Superior temporal gyrus (tissue), 1 donor: ENCODE data around the gene RCAN2.
"Not testable (repeated sequence)": the region's sequence is repeated elsewhere in the genome, so short reads cannot be mapped to it uniquely, and the experiment has no call there.

ENCODE experiments used
- DNase-seq: peaks from one replicate; pipeline ENCODE4 v3.0.0-alpha.2; 2016; ENCODE audit errors: extremely low spot score

The RCAN2 gene

DNA sequence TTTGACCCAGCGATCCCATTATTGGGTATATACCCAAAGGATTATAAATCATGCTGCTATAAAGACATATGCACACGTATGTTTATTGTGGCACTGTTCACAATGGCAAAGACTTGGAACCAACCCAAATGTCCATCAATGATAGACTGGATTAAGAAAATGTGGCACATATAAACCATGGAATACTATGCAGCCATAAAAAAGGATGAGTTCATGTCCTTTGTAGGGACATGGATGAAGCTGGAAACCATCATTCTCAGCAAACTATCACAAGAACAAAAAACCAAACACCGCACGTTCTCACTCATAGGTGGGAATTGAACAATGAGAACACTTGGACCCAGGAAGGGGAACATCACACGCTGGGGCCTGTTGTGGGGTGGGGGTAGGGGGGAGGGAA lies 103.5 kb downstream of the RCAN2 start:
- not testable (repeated sequence) for DNase-seq

DNA sequence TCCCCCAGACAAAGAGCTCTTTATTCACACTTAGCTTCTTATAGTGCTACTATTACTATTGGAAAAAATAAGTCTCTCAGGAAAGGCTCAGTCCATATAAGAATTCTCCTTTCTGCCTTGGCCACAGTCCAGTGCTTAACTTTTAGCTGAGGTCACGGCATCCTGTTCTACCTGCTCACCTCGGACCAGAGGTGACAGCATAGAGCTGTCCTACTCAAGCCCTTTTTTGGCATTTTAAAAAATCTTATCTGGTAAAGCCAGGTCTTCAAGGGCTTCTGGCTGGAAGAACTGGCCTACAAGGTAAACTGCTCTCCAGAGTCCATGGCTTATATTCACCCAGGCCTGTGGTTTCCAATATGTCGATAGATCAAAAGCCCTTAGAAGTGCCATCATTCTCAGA lies 109.7 kb downstream of the RCAN2 start:
- no peak for DNase-seq

DNA sequence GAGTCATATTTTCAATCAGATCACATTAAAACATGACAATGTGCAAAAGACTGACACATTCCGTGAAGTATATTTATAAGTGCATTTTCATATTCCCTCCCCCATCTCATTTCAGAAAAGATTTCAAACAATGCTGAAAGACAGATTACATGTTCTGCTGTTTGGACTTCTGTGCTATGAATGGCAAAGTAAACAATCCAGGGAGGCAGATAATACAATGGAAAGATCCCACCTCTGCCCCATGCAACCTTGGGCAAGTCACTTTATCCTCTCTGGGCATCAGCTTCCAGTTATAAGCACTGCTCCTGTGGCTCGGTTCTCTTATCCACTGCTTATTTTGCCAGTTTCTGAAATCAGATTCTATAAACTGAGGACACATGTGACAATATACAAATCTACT lies 110.2 kb downstream of the RCAN2 start:
- no peak for DNase-seq

DNA sequence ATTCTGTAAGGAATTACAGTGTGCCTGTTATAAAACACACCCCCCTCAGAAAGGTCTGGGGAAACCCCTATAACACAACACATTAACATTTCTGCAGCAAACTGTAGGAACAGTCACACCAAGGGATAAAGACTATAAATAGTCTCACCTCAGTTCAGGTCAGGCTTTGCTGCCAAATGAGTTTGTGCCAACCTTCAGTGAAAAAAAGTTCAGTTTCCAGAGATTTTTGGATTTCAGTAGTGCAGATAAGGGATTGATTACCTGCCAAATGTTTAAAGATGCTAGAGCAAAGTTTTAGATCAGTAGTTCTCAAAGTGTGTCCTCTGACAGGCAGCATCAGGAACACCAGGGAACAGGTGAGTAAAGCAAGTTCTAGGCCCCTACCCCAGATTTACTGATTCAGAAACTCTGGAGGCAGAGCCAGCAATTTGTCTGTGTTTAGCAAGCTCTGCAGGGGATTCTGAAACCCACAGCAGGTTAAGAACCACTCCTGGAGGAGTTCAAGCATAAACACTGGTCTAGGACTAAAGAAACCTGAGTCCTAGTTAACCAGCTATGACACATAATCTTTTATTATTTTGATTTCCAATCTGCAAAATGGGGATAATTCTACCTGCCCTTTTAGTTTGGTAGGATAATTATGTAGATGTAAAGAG lies 111.0 kb downstream of the RCAN2 start:
- no peak for DNase-seq

DNA sequence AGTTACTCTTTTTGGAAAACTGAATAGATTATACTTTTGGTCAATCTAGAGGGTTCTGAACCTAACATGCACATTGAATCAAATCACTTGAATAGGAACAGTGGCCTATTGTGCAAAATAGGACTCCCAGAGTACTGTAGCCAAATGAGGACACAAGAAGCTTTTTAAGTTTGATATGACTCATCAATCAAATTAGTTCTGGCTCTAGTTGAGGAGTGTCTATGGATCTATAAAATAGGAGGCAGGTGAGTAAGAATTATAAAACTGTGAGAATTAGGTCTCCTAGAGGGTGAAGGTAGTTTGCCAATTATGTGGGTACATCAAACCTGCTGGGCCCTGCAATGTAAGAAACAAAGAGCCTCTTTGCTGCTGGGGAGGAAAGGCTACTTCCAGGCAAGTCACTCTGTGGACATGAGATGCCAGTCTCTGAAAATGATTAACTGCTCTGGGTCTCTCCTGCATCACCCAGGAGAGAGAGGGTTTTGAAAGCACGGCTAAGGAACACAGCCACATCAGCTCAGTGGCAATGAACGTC lies 112.3 kb downstream of the RCAN2 start:
- peak; percentile 84 for DNase-seq

DNA sequence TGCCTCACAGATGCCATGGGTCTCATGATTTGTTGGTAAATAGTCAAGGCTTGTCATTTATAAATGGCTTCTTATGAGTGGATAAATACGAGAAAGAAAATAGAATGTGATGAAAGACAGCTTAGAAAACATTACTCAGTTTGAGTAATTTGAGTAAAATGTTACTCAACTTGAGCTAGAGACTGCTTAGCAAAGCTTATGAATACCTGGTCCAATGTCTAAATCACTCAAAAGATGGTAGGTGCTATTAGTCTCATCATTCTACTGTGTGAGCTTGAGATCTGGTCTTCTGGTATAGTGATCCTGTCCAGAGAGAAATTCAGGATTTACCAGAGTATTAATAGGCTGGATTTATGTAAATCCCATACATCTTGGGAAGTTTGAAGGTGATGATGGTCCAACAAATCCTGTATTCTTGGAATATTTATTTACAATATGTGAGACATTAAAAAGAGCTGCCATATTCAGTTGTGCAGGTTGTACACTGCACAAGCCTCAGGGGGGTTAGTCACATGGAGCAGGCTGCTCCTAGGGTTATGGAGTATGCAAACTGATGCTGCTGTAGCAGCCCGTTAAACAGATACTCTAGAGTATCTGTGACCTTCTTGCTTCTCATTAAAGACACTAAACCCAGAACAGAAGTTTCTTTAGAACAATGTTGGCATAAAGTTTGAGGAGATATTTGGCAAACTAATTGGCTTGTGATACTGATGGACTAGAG lies 112.9 kb downstream of the RCAN2 start:
- DNase-seq, result no peak

DNA sequence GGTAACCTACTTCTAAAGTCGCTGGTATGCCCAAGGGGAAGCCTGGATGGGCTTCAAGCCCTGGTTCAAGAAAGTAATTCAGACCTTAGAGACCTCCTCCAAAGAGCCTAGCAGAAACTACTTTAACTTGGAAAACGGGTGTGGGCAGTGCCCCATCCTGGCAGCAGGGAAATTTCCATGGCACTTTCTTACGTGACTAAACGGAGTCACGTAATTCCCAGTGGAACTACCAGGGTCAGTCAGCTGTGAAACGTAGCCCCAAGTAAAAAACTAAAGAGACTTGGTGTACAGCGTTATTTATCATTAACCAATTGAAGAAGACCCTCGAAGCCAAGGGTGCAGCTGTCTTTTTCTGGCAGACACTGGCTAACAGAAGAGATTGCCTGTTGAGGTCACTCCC lies 114.0 kb downstream of the RCAN2 start:
- DNase-seq, result no peak

DNA sequence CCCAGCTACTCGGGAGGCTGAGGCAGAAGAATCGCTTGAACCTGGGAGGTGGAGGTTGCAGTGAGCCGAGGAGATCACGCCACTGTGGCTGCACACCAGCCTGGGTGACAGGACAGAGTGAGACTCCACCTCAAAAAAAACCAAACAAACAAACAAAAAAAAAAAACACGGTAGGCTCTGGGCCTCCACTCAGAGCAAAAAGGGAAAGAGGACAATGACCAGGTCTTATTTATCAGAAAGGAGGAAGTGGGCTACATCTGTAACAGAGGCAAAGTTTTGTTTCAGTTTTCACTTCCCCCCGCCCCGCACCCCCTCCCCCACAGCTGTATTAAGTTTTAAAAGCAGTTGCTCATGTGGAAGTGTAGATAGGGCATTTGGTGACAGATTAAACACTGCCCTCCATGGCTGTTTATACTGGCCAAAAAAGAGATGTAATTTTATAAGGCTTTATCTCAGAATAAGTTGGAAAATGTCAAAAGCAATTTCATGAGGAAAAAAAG lies 114.6 kb downstream of the RCAN2 start:
- DNase-seq, result no peak

DNA sequence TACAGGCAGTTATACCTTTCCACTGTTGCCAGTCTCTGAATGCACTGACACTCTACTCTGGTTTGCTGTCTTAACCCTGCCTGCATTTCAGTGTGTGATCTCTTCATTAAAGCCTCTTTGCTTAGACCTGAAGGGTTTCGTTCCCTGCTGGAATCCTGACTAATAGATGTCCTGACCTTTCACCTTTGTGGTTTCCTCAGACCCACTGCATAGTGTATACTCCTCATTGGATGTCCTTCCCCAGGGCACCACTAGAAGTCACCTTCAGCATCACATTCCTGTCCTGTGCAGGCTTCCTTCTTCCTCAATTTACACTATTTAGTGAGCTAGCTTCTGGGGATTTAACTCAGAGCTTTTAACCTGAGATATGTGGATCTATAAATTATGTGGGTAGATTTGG lies 120.6 kb downstream of the RCAN2 start:
- DNase-seq, result no peak

DNA sequence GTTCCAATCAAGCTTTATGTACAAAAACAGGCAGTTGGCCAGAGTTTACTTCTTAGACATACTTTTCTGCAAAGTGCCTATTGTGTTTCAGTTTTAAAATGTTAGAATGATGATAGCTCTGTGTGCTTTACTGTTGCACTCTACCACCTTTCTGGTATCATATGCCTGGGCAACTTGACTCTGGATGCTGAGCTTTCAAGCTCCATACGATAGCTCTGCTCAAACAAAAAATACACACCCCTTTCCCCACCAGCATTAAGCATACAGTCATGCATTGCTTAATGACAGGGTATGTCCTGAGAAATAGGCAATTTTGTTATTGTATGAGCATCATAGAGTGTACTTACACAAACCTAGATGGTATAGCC lies 123.1 kb downstream of the RCAN2 start:
- no peak for DNase-seq

DNA sequence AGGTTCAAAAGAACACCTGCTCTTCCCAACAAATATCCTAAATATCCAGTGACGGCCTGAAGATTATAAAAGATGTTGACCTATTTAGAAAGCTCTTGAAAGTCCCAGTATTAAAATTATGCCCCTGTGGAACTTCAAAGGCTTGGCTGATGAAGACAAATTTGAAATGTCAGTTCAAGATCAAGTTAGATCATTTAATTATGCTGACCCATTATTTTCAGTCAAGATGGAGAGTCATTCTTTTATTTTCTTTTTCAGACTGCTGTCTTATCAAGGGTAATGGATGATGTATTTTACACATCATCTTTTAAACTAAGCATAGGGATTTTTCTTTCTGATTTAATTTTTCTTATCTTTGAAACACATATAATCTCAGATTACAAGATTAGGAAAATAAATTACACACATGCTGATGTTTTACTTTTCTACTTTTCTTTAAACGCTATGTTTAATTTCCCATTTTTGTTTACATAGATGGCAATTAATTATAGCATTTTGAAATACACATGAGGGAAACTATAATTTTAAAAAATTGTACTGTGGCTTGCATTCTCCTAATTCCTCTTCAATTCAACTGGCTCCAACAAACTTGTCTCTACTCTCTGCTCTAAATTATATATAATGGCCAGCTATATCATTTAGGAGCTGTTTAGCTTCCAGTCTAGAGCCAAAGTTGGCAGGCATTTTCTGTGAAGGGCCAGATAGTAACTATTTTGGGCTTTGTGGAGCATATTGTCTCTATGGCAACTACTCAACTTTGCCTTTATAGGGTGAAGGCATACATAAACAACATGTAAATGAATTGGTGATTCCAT lies 123.7 kb downstream of the RCAN2 start:
- DNase-seq, result no peak

DNA sequence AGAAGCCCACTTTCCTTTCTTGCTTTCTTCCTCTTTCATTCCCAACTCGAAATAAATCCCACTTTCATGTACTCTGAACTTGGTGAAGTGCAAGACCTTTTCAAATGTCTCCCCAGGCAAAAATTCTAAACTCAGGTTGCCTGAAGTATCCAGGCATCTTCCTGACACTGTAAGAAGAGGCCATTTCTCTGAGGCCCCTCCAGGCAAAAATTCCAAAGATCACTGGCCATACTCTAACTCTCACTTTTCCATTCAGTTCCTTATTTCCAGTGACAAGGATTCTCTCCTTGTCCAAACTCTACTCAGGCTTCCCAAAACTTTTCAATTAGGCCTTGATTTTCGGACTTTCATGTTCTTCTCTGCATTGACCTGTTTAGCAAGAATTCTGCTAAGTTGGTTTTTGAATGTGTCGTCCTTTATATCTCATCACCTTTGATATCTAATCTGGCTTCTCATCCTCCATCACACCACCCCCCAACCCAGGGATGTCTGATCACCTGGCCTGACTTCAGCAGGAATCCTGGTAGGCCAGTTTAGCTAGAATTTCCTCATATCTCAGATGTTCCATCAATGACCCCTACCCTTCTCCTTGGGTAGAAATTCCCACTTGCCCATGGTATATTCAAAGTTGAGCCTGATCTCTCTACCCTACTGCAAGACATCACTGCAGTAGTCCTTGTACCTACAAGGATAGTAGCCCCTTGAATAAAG lies 124.9 kb downstream of the RCAN2 start:
- no peak for DNase-seq

DNA sequence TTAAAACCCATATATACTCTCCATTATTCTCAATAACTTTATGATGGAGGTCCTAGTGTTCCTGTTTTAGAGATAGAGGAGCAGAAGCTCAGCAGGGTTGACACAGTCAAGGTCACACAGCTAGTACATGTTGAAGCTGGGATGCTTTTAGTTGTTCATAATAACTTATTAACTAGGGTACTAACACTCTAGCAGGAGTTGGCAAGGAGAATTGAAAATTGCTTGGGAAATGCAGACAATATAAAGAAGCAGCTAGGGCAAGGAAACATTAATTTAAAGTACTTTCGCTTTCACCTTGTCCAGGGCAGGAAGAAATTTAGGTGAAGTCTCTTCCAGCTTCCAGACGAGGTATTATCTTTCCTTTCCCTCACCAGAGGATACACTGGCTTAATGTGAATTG lies 133.7 kb downstream of the RCAN2 start:
- no peak for DNase-seq

DNA sequence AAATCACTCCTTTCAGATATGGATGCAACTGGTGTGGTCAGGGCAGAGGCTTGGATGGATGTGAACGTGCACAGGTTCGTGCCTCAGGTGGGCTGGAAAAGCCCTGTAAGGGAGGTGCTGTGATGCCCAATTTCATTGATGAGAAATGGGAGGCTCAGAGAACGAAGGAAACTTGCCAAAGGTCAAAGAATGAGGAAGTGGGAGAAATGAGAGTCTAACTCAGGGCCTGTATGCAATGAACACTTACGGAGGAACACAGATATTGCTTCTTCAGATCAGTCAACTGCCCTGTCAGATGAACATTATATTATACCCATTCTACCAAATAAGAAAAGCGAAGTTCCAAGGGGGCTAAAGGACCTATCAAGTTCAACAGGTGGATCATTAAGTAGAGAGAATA lies 134.7 kb downstream of the RCAN2 start:
- DNase-seq, result no peak

DNA sequence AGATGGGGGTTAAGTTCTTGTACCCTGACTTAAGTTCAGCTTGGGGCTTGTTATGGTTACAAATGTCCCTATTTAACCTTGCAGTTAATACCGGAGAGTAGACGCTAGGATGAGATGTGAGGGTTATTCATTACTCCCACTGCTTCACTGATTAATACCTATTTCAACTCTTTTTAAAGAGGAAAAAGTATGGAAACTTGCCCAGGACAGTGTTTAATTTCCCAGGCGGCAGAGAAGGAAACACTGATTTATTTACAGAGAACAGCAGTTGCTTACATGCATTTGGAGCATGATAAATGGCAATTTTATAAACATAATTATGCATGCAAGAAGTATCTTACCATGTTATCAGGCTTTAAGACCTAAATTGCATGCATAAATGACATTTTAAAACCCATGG lies 137.7 kb downstream of the RCAN2 start:
- DNase-seq, result no peak

DNA sequence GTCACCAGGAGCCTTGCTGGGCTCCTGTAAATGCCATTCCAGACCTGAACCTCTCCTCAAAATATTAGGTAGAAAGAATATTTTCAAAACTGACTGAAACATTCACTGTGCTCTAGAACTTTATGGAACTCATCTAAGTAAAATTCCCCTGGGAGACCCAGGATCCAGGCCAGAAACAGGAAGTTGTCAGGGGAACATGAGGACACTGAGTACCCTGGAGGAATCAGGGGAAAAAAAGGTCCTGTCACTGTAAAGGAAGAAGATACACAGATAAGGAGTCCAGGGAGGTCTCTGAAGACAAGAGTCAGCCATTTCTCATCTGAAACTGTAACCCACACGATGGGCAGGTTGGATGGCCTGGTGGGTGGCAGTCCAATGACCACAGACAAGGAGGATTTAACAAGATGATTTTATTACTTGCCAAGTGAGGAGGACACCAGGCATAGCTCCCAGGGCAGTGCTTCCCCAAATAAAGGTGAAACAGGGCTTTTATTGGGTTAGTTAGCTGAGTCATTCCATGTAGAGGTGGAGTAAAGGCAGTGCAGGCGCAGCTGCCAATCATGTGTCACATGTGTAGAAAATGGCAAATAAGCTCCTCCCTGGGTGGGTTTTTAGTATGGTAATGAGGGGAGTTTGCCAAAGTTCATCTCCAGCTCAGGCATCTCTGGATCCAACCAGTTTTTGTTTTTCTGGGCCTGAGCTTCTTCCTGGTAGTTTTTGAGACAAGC lies 138.5 kb downstream of the RCAN2 start:
- no peak for DNase-seq

DNA sequence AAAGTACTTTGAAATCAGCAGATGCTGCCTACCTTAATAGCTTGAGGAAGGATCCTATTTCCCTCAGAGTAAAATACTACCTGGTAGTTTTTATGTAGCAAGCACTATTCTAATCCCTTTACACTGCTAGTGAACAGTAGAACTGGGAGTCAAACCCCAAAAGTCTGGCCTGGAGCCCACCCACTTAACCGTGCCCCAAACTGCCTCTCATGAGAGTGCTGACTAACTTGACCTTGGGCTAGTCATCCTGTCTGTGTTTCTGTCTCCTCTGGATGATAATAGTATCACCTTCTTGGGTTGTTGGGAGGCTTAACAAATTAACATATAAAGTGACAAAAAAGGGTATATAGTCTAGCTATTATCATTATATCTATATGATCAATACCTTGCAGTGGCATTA lies 140.5 kb downstream of the RCAN2 start:
- DNase-seq, result no peak

DNA sequence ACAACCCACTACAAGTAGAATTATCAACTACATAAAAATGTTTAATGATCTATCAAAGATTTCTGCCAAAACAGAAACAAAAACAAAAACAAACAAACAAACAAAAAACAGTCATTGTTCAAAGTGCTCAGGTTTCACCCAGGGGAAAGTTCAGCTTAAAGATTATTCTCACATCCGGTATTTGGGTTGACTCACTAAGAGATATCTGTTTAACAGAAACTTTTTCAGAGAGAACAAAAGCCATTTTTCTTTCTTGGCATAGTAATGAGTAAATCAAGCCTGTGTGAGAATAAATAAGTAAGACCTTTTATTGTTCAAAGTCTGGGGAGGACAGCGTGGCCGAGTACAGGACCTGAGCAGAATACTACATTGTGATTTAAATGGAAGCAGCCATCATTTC lies 143.6 kb downstream of the RCAN2 start:
- DNase-seq, result no peak

DNA sequence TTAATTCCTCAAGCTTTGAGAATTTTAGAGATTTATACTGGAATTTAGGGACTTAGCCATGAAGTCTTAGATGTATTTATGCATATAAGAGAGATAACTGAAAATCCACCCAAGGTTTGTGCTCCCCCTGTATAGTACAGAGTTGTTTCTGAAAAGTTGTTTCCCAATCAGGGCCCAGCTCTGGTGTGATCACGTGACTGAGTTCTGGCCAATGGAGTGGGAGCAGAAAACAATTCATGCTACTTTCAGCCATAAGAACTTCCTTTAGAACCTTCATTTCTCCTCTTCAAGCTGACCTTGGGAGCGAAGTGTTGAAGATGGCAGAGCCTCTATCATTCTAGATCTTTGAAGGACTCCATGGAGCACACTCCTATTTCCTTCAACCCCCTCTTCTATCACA lies 151.0 kb downstream of the RCAN2 start:
- DNase-seq, result no peak

DNA sequence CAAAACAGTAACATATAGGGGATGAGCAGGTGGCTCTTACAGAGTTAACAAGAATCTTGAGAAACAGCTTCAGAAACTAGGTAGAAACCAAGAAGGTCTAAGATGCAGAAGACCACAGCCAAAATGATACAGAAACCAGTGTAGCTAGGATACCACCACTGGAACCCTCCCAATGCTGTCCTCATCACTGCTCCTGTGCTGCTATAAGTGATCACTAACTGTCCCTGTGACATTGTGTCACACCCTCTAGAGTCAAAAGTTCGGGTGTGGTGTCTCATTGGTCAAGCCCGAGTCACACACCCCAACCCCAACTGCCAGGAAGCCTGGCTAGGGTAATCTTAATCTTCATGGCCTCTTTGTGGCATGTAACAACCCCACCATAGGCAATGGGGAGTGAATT lies 153.1 kb downstream of the RCAN2 start:
- no peak for DNase-seq

DNA sequence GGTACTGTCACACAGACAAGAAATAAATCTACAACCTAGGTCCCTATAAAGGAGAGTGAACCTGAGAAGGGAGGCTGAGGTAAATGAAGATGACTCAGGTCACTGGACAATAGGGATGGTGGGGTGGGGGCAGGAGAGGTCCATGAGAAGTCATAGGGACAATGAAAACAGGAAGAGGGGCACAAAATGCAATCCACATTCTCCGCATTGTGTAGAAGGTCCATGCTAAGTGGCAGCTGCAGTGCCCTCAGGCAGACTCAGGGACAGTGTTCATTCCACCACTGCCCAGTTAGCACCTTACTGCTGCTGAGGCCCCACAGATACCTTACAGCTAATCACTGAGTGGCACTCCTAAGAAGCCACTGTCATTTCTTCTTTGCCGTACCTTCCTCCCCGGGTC lies 156.8 kb downstream of the RCAN2 start:
- no peak for DNase-seq
